ENCODE results near the gene KSR2.
"Not testable (repeated sequence)": the region's sequence is repeated elsewhere in the genome, so short reads cannot be mapped to it uniquely, and the experiment has no call there.

KSR2 gene

GRCh38 chr12:117742721-117743120, 226.1 kb downstream of the KSR2 start:
- DNase-seq, result no peak

DNA sequence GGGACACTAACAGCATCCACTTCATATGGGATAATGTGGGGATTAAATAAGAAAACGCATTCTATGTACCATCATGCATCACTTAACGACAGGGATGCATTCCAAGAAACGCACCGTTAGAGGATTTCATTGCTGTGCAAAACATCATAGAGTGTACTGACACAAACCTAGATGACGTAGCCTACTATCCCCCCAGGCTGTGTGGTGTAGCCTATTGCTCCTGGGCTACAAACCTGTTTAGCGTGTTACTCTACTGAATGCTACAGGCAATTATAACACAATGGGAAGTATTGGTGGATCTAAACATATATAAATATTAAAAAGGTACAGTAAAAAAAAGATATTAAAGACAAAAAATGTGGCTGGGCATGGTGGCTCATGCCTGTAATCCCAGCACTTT, 230.6 kb downstream of the KSR2 start:
- no peak for DNase-seq

GRCh38 chr12:117733549-117733805, 235.3 kb downstream of the KSR2 start:
- no peak for DNase-seq

DNA sequence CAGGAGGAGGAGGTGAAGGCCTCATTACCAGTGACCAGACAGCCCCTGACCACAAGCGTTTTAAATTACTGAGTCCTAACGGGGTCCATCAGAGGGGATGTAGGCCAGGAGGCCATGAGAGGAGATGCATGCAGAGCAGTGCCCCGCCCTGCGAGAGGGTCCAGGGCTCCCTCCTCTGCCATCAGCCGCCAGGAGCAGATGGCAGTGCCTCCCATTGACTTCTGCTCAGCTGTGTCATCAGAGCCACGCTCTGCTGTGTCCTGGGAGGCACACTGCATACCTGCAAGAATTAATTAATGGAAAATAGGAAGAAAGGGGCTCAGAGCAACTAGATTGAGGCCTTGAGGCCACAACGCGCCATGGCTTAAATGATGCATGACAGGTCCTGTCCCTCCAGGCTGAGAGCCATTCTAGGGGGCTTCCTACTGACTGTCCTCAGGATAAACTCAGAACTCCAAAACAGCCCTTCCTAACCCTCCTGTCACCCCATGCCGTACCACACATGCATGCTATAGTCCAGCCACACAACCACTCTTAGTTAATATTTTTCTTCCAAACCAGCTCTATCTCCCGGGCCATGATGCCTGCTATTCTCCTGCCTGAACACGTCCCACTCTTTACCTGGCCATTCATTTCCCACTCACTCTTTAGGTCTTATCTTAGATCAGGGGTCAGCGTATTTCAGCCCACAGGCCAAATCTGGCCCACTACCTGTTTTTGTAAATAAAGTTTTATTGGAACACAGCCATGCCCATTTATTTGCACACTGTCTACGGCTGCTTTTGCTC, 235.8 kb downstream of the KSR2 start:
- no peak for DNase-seq

- not testable (repeated sequence) for DNase-seq
These were observed 237.7 kb downstream of the KSR2 start for GRCh38 chr12:117731131-117731530.

DNA sequence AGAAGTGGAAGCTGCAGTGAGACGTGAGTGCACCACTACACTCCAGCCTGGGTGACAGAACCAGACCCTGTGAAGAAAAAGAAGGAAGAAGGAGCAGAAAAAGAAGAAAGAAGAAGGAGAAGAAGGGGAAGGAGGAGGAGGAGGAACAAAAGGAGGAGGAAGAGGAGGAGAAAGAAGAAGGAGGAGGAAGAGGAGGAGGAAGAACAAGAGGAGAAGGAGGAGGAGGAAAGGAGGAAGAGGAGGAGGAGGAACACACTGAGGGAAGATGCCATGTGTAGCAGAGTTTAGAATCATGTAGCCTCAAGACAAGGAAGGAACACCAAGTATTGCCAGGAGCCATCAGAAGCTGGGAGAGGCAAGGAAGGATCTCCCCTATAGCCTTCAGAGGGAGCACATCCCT, 241.5 kb downstream of the KSR2 start:
- DNase-seq, result no peak

- no peak for DNase-seq
These were observed 244.2 kb downstream of the KSR2 start for GRCh38 chr12:117724543-117724942.

- no peak for DNase-seq
These were observed 250.2 kb downstream of the KSR2 start for GRCh38 chr12:117718559-117718958.

DNA sequence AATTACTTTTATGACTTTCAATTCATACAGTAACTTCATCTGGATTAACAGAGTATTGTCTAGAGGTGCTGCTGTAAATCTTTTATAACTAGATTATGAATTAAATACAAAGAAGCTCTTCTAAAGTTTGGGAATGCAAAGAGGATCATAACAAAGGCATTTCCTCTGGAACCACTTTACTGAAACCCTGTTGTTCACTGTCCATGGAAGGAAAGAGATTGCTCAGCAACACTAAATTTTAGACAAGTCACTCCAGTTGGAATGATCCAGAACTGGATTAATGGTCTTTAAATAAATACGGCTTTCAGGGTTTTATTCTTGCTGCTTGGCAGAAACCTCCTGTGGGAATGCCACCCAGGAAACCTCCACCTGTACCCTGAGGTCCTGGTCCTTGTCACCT, 250.6 kb downstream of the KSR2 start:
- no peak for DNase-seq

GRCh38 chr12:117714203-117714602, 254.6 kb downstream of the KSR2 start:
- DNase-seq, result no peak

- no peak for DNase-seq
These were observed 258.7 kb downstream of the KSR2 start for GRCh38 chr12:117710121-117710520.

DNA sequence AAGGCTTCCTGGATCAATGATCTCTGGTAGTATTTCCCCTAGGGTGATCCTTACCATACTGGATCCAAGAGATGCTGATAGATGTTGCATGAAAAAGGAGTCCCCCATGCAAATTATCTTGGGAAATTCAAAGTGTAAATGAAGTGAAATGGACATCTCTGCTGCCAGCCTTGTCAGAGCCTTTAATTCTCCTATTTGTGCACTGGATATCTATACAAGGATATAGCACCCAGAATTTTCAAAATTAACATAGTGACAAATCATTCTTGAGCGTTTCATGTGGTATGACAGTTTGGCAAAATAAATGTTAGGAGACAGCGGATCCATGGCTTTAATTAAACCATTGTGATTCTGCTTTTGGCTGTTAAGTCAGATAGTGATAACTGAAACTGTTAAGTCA, 260.9 kb downstream of the KSR2 start:
- DNase-seq, result no peak

- no peak for DNase-seq
These were observed 265.2 kb downstream of the KSR2 start for GRCh38 chr12:117703584-117703983.

DNA sequence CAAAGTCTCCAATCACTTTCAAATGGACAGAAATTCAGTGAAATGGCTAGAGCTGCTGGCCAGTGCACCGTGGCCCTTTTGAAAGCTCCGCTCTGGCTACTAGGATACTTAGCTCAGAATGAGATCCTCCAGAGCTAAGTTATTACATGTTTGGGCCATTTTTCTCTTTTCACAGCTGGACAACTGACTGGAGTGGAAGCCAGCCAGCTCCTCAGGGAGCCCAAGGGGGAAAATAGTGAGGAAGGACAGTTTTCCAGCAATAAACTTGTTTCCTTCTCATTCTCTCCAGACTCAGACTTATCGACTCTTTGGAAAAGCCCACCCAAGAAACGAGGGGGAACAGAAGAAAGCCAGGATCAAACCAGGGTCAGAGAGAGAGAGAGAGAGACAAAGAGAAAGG, 266.0 kb downstream of the KSR2 start:
- no peak for DNase-seq

GRCh38 chr12:117699575-117699974, 269.2 kb downstream of the KSR2 start:
- no peak for DNase-seq

DNA sequence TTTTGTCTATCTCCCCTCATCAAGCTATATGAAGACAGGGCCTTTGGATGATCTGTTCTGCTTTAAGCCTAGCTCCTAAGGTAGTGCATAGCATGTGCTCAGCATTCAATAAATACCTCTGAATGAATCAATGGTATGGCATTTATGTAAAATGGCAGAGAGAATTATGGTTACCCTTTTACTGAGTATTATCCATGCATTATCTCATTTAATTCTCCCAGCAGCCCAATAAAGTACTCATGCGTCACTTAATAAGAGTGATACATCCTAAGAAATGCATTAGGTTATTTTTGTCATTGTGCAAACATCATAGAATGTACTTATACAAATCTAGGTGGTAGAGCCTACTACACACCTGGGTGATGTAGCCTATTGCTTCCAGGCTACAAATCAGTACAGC, 269.7 kb downstream of the KSR2 start:
- DNase-seq, result no peak

DNA sequence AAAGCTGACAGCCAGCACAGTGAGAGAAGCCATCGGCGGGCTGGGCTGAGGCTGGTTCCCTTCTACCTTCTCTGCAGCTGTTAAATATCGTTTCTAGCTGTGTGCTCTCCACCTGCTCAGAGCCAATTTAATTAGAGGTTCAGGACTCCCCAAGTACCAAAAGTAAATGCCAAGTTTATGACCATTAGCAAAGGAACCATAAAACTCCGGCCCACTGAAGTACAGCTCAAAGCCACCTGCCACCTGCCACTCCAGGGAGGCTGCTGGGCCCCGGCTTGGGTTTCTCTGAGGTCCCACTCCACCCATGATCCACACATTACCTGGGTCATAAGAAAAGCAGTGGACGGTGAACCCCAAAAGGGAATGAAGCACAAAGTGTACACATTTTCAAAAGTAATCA, 272.8 kb downstream of the KSR2 start:
- no peak for DNase-seq

GRCh38 chr12:117692512-117692911, 276.3 kb downstream of the KSR2 start:
- DNase-seq, result no peak

DNA sequence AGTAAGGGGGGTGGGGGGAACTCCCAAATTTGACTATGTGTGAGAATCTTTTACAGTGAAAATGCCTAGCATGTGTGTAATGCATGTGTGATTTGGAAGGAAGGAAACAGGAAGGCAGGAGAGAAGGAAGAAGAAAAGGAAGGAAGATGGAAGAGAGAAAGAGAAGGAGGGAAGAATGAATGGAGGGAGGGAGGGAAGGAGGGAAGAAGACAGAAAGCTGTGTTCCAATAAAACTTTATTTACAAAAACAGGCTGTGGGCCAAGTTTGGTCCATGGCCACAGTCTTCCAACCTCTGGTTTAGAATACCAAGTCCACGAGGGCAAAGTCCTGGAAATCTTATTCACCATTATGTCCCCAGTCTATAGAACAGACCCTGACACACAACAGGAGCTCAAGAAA, 278.9 kb downstream of the KSR2 start:
- no peak for DNase-seq

GRCh38 chr12:117688446-117688845, 280.3 kb downstream of the KSR2 start:
- no peak for DNase-seq

GRCh38 chr12:117686911-117687377, 281.8 kb downstream of the KSR2 start:
- no peak for DNase-seq

DNA sequence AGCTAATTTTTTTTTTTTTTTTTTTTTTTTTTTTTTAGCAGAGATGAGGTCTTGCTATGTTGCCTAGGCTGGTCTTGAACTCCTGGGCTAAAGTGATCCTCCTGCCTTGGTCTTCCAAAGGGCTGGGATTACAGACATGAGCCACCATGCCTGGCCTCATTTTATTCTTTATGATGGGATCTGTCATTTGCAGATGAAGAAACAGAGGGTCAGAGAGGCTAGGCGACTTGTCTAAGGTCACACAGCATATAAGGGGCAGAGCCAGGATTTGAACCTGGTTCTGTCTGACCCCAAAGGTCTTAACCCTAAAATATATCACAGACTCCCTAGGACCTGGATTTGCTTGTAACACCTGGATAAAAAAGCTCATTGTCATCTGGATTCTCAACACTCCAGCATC, 282.6 kb downstream of the KSR2 start:
- no peak for DNase-seq

DNA sequence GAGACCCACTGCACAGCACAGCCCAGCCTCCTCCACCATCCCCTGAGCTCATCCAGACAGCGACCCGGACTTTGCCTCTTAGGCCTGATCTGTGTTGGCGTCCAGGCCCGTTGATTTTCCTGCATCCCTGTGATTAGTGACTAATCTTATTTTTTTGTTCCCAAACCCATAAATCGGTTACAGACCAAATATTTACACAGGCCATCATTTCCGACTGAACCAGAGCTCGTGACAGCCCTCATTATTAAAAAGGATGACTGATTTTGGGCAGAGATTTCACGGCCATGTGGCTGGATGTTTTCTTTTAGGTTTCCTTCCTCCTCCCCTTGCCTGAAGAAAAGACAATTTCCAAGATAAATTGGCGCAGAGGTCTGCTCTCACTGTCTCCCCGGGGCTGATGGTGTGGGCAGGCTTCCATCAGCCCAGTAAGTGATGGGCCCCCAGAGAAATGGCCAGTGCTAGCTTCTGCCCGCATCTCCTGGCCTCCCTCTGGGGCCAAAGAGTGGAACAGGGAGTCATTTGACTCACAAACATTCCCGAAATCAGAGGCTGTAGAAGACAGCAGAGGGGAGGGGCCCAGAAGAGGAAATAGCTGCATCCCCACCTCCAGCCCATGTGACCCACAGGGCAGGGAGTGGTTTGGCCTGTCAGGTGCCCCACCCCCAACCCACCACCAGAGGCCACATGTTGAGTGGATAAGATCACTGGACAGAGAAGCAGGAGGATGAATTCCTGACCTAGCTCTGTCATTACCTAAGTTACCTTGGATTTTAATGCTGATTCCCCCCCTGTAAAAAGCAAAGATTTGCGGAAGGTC, 283.5 kb downstream of the KSR2 start:
- no peak for DNase-seq

DNA sequence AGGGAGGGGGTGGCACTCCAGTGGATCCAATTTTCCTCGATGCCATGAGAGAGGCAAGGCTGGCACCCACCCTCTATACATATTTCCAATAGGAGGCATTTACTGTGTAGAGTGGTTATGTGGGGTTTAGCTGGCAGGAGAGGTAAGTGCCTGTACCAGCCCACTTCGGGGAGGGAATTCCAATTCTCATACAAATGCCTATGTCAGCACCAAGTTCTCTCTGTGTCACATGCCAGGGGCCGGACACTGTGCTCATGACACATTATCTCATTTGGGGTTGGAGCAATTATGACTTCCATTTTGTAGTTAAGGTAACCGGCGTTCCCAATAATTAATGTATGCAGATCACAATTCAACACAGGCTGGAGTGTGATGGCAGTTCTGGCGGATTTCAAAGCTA, 284.3 kb downstream of the KSR2 start:
- no peak for DNase-seq

GRCh38 chr12:117680312-117680711, 288.5 kb downstream of the KSR2 start:
- no peak for DNase-seq
